ENCODE results near the gene MSRB1. TPM values are rescaled to one million over a fixed set of nuclear protein-coding genes. Genes with fewer than 3 reads are reported as not detected.

Gene MSRB1
- total RNA-seq, 1 donor from 2014 or later: 21.0 TPM

- no peak for DNase-seq (ENCODE audit: extremely low spot score, unreplicated experiment)
- Mint-ChIP-seq H3K4me1 (ENCODE audit: unreplicated experiment) (peaks cover 22% of the 10 kb centered on the region), H3K36me3 (ENCODE audit: unreplicated experiment) (peaks cover 12% of the 10 kb centered on the region), H3K27me3 (ENCODE audit: unreplicated experiment) (peaks cover 4% of the 10 kb centered on the region), H3K4me3 (ENCODE audit: unreplicated experiment) (no peak overlapping the region), H3K9me3 (ENCODE audit: unreplicated experiment) (no peaks in the 10 kb centered on the region), H3K27ac (ENCODE audit: unreplicated experiment) (no peak overlapping the region)
- TF ChIP-seq CTCF (IDR thresholded peaks at IDR 0.05): no peak
Observed at GRCh38 chr16:1975432-1976215, 32.6 kb upstream of the MSRB1 start.

- H3K4me3 Mint-ChIP-seq (ENCODE audit: unreplicated experiment): no peak overlapping the region
- no peak for TF ChIP-seq CTCF (IDR thresholded peaks at IDR 0.05)
Observed at GRCh38 chr16:1974157-1975070, 31.4 kb upstream of the MSRB1 start.

GRCh38 chr16:1973461-1974156 is 30.6 kb upstream of the MSRB1 start:
- H3K36me3 Mint-ChIP-seq (ENCODE audit: unreplicated experiment): peaks cover 12% of the 10 kb centered on the region
- H3K4me1 Mint-ChIP-seq (ENCODE audit: unreplicated experiment): peaks cover 22% of the 10 kb centered on the region
- no peak overlapping the region for H3K27ac Mint-ChIP-seq (ENCODE audit: unreplicated experiment)
- H3K4me3 Mint-ChIP-seq (ENCODE audit: unreplicated experiment): peak overlapping the region; percentile 94
- TF ChIP-seq CTCF (IDR thresholded peaks at IDR 0.05): no peak
- DNase-seq (ENCODE audit: extremely low spot score, unreplicated experiment): no peak
- no peaks in the 10 kb centered on the region for H3K9me3 Mint-ChIP-seq (ENCODE audit: unreplicated experiment)
- no peaks in the 10 kb centered on the region for H3K27me3 Mint-ChIP-seq (ENCODE audit: unreplicated experiment)

More at GRCh38 chr16:1974157-1975070, 31.4 kb upstream of the MSRB1 start:
- DNase-seq (ENCODE audit: extremely low spot score, unreplicated experiment): no peak
- peaks cover 12% of the 10 kb centered on the region for H3K36me3 Mint-ChIP-seq (ENCODE audit: unreplicated experiment)
- H3K9me3 Mint-ChIP-seq (ENCODE audit: unreplicated experiment): no peaks in the 10 kb centered on the region
- peaks cover 22% of the 10 kb centered on the region for H3K4me1 Mint-ChIP-seq (ENCODE audit: unreplicated experiment)
- H3K27ac Mint-ChIP-seq (ENCODE audit: unreplicated experiment): no peak overlapping the region
- H3K27me3 Mint-ChIP-seq (ENCODE audit: unreplicated experiment): no peaks in the 10 kb centered on the region

- Mint-ChIP-seq H3K9me3 (ENCODE audit: unreplicated experiment) (no peaks in the 10 kb centered on the region), H3K27me3 (ENCODE audit: unreplicated experiment) (no peaks in the 10 kb centered on the region), H3K4me1 (ENCODE audit: unreplicated experiment) (peaks cover 22% of the 10 kb centered on the region), H3K36me3 (ENCODE audit: unreplicated experiment) (peaks cover 12% of the 10 kb centered on the region), H3K27ac (ENCODE audit: unreplicated experiment) (peak overlapping the region; percentile 98), H3K4me3 (ENCODE audit: unreplicated experiment) (peak overlapping the region; percentile 94)
- no peak for DNase-seq (ENCODE audit: extremely low spot score, unreplicated experiment)
- TF ChIP-seq CTCF (IDR thresholded peaks at IDR 0.05): no peak
Observed at GRCh38 chr16:1972490-1972877, 29.5 kb upstream of the MSRB1 start.

Measured in osteocyte (in vitro differentiated cells).